Nephron (organoid): ENCODE measurements around the gene HSD3B1.
"Not testable (repeated sequence)": the region's sequence is repeated elsewhere in the genome, so short reads cannot be mapped to it uniquely, and the experiment has no call there.

Experiments
- H3K27ac Mint-ChIP-seq, 3 experiments: 2 replicates each; pipeline ENCODE4 v1.8.0; 2020; ENCODE audit warnings: mixed read lengths in 3 of 3, mild to moderate bottlenecking in 2 of 3, moderate library complexity in 1 of 3
- H3K27me3 Mint-ChIP-seq: 2 replicates; pipeline ENCODE4 v1.8.0; 2021; ENCODE audit warnings: low read depth, mild to moderate bottlenecking, moderate library complexity, mixed read lengths
- H3K36me3 Mint-ChIP-seq: 2 replicates; pipeline ENCODE4 v1.8.0; 2020; ENCODE audit warnings: low read depth, mixed read lengths
- H3K4me1 Mint-ChIP-seq: 2 replicates; pipeline ENCODE4 v1.8.0; 2020; ENCODE audit warnings: mixed read lengths
- H3K4me3 Mint-ChIP-seq, 3 experiments: 2 replicates each; pipeline ENCODE4 v1.8.0; 2020; ENCODE audit warnings: mild to moderate bottlenecking in 3 of 3, mixed read lengths in 3 of 3, moderate library complexity in 2 of 3
- H3K9me3 Mint-ChIP-seq: 2 replicates; pipeline ENCODE4 v1.8.0; 2020; ENCODE audit warnings: mixed read lengths
- TF ChIP-seq, protein P1 (sequence below), 3 experiments: fragments of 200-600 bp; sonication (generic); IDR thresholded peaks; one replicate each; pipeline ENCODE4 v1.5.0; 2021; ENCODE audit warnings: antibody characterized with exemption in 3 of 3; ENCODE audit not compliant: unreplicated experiment in 3 of 3

Gene HSD3B1

DNA sequence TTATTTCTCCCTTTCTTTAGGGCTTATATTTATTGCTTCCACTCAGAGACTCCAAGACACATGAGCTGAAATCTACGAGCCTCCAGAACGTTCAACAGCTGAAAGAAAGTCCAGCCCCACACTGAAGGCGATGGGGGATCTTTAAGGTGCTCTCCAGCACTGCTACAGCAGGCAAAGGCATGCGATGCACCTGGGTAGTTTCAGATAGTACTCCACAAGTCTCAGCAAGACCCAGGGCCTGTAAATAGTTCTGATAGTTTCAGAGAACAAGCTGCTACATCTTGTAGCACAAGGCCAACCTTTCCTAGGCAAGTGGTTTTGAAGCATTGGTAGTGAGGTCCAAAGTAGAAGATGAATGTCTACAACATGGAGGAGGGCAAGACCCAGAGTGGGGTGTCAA lies 2.2 kb upstream of the HSD3B1 start:
- TF ChIP-seq, protein P1, sequence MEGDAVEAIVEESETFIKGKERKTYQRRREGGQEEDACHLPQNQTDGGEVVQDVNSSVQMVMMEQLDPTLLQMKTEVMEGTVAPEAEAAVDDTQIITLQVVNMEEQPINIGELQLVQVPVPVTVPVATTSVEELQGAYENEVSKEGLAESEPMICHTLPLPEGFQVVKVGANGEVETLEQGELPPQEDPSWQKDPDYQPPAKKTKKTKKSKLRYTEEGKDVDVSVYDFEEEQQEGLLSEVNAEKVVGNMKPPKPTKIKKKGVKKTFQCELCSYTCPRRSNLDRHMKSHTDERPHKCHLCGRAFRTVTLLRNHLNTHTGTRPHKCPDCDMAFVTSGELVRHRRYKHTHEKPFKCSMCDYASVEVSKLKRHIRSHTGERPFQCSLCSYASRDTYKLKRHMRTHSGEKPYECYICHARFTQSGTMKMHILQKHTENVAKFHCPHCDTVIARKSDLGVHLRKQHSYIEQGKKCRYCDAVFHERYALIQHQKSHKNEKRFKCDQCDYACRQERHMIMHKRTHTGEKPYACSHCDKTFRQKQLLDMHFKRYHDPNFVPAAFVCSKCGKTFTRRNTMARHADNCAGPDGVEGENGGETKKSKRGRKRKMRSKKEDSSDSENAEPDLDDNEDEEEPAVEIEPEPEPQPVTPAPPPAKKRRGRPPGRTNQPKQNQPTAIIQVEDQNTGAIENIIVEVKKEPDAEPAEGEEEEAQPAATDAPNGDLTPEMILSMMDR (IDR thresholded peaks at IDR 0.05; ENCODE audit: unreplicated experiment in 3 of 3): no peak
- H3K4me3 Mint-ChIP-seq: no peak overlapping the region
- no peak overlapping the region for H3K27ac Mint-ChIP-seq
- no peaks in the 10 kb centered on the region for H3K36me3 Mint-ChIP-seq
- H3K9me3 Mint-ChIP-seq: peaks cover 11% of the 10 kb centered on the region
- H3K27me3 Mint-ChIP-seq: peaks cover 8% of the 10 kb centered on the region
- no peaks in the 10 kb centered on the region for H3K4me1 Mint-ChIP-seq

DNA sequence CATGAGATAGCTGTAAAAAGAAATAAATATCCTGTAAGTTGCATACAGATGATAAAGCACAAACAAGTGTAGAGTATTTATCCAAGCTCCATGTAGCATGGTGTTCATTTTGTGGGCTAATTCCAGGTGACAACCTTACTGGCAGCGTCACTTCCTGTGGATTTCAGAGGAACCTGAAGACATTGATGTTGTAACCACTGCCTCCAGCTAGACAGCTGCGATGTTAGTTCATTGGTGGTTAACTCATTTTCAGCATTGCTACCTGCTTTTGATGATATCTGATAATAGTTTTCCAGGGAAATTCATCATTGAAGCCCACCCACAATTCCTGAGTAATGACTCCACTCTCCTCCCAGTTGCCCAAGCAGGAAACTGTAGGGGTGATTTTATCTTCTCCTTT lies 3.0 kb downstream of the HSD3B1 start:
- TF ChIP-seq, protein P1 (IDR thresholded peaks at IDR 0.05; ENCODE audit: unreplicated experiment in 3 of 3): no peak
- no peaks in the 10 kb centered on the region for H3K4me1 Mint-ChIP-seq
- H3K36me3 Mint-ChIP-seq: no peaks in the 10 kb centered on the region
- H3K27ac Mint-ChIP-seq: no peak overlapping the region
- peaks cover 22% of the 10 kb centered on the region for H3K27me3 Mint-ChIP-seq
- H3K4me3 Mint-ChIP-seq: no peak overlapping the region
- no peaks in the 10 kb centered on the region for H3K9me3 Mint-ChIP-seq

DNA sequence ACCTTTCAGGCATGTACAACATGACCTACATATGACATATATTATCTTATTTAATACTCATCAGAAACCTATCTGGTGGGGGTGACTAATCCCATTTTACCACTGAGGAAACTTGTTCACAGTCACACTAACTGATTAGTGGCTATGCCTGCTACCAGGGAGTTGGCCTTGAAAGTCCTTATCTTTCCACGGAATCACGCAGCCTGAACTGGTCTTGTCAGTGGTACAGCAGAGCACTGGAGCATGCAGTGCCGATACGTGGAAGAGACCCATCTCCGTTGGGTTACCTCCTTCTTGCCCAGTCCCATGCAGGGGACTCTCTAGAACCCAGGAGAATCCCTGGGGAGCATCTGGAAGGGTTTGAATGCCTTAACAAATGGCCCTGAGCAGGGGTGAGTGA lies 8.2 kb downstream of the HSD3B1 start:
- peaks cover 28% of the 10 kb centered on the region for H3K27me3 Mint-ChIP-seq
- H3K27ac Mint-ChIP-seq: no peak overlapping the region
- TF ChIP-seq, protein P1 (IDR thresholded peaks at IDR 0.05; ENCODE audit: unreplicated experiment in 3 of 3): no peak
- no peak overlapping the region for H3K4me3 Mint-ChIP-seq
- H3K4me1 Mint-ChIP-seq: peaks cover 17% of the 10 kb centered on the region
- no peaks in the 10 kb centered on the region for H3K36me3 Mint-ChIP-seq
- H3K9me3 Mint-ChIP-seq: no peaks in the 10 kb centered on the region

DNA sequence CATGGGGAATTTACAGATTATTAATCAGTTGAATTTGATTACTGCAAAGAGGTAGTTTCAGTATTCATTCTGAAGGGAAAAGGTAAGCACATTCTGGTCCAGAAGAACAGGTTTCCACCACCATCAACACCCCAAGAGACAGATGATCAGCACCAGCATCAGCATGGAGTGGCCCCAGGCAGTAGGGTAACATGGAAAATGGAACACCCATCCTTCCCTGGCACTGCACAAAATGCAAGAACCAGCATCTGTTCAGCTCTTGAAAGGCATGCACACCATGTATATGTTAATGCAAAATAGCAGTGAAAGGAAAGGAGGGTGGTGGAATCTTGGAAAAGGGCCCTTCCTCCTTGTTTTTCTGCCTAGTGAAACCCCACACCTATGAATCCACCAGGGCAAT lies 9.2 kb downstream of the HSD3B1 start:
- Mint-ChIP-seq H3K36me3 (no peaks in the 10 kb centered on the region), H3K27ac (no peak overlapping the region), H3K4me1 (peaks cover 17% of the 10 kb centered on the region), H3K9me3 (no peaks in the 10 kb centered on the region), H3K27me3 (peaks cover 20% of the 10 kb centered on the region), H3K4me3 (no peak overlapping the region)
- TF ChIP-seq, protein P1 (IDR thresholded peaks at IDR 0.05; ENCODE audit: unreplicated experiment in 3 of 3): no peak

DNA sequence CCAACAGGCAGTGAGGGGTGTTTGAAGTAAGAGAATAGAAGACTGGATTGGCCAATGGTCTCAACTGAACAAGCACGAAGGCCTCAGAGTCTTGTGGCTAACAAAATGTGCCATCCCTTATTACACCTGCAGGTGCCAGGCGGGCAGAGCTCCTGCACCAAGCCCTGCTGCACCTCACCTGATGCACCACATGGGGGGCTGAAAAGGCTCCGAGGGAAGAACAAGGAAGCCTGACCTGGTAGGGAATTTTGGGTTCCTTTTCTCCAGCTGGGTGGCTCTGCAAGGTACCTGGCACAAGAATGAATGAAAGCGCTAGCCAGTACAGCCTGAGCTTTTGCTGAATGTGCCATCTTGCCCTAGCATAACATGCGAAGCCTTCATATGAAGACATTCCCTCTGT lies 9.7 kb downstream of the HSD3B1 start:
- TF ChIP-seq, protein P1 (IDR thresholded peaks at IDR 0.05; ENCODE audit: unreplicated experiment in 3 of 3): no peak
- Mint-ChIP-seq H3K4me1 (peaks cover 17% of the 10 kb centered on the region), H3K27me3 (peaks cover 18% of the 10 kb centered on the region), H3K36me3 (no peaks in the 10 kb centered on the region), H3K27ac (no peak overlapping the region), H3K4me3 (no peak overlapping the region), H3K9me3 (no peaks in the 10 kb centered on the region)

DNA sequence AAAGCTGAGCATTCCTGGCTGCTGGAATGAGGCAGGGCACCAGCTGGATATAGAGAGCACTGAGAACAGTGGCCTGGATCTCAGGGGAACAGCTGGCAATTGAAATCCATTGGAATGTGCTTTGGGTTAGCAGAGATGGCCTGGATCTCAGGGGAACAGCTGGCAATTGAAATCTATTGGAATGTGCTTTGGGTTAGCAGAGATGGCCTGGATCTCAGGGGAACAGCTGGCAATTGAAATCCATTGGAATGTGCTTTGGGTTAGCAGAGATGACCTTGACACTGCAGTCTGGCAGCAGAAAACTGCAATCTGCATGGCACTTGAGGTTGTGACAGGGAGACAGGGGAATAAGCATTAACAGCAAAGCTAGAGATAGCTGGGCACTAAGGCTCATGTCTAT lies 10.7 kb downstream of the HSD3B1 start:
- not testable (repeated sequence) for H3K9me3 Mint-ChIP-seq

More for the DNA sequence above, 10.7 kb downstream of the HSD3B1 start:
- H3K4me3 Mint-ChIP-seq, H3K36me3 Mint-ChIP-seq, H3K27ac Mint-ChIP-seq: not testable (repeated sequence)
- Mint-ChIP-seq H3K4me1 (peaks cover 17% of the 10 kb centered on the region), H3K27me3 (peaks cover 15% of the 10 kb centered on the region)
